Epithelial cell of proximal tubule (primary cell): ENCODE data around the gene UIMC1. TPM values are rescaled to one million over a fixed set of nuclear protein-coding genes. Genes with fewer than 3 reads are reported as not detected.

Experiments
- DNase-seq: peaks from one replicate; pipeline ENCODE4 v3.0.0-alpha.2; 2011; ENCODE audit warnings: low read depth
- H3K4me3 ChIP-seq: 2 replicates; pipeline ENCODE4 v1.5.1; 2011; ENCODE audit warnings: low read depth, mild to moderate bottlenecking, low read length
- total RNA-seq: library from RNA; depleted of rRNA; stranded (reverse); fragments of >200 nt; gene quantifications from 2 replicates; pipeline ENCODE4 v1.2.3, GENCODE V29; 2015
- TF ChIP-seq, protein P1 (sequence below): conservative IDR thresholded peaks from 2 replicates; pipeline ENCODE4 v1.5.1; 2012; ENCODE audit warnings: low read depth, mild to moderate bottlenecking, low read length

The UIMC1 gene
- total RNA-seq, 1 donor from 2014 or later, result 15.6 TPM

GRCh38 chr5:176870110-176870591, 136.4 kb downstream of the UIMC1 start:
- TF ChIP-seq, protein P1, sequence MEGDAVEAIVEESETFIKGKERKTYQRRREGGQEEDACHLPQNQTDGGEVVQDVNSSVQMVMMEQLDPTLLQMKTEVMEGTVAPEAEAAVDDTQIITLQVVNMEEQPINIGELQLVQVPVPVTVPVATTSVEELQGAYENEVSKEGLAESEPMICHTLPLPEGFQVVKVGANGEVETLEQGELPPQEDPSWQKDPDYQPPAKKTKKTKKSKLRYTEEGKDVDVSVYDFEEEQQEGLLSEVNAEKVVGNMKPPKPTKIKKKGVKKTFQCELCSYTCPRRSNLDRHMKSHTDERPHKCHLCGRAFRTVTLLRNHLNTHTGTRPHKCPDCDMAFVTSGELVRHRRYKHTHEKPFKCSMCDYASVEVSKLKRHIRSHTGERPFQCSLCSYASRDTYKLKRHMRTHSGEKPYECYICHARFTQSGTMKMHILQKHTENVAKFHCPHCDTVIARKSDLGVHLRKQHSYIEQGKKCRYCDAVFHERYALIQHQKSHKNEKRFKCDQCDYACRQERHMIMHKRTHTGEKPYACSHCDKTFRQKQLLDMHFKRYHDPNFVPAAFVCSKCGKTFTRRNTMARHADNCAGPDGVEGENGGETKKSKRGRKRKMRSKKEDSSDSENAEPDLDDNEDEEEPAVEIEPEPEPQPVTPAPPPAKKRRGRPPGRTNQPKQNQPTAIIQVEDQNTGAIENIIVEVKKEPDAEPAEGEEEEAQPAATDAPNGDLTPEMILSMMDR, result peak; percentile 62
- no peak for DNase-seq

GRCh38 chr5:176869501-176870109, 137.0 kb downstream of the UIMC1 start:
- no peak overlapping the region for H3K4me3 ChIP-seq
- no peak for DNase-seq
- TF ChIP-seq, protein P1, result no peak

More at GRCh38 chr5:176870110-176870591, 136.4 kb downstream of the UIMC1 start:
- no peak overlapping the region for H3K4me3 ChIP-seq

DNA sequence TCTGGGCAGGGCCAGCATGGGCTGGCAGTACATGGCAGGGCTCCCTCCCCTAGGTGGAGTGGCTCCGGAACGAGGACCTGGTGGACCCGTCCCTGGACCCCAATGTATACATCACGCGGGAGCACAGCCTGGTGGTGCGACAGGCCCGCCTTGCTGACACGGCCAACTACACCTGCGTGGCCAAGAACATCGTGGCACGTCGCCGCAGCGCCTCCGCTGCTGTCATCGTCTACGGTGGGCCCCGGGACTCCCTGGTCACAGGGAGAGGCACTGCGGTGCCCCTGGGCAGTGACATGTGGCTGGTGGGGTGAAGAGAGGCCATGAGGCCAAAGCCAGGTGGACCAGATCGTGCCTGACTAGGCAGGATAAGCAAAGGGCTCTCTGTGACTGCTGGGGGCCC, 137.8 kb downstream of the UIMC1 start:
- DNase-seq, result no peak
- TF ChIP-seq, protein P1, result no peak
- H3K4me3 ChIP-seq, result no peak overlapping the region

GRCh38 chr5:176868126-176868525, 138.5 kb downstream of the UIMC1 start:
- TF ChIP-seq, protein P1, result no peak
- DNase-seq, result no peak
- H3K4me3 ChIP-seq, result no peak overlapping the region

DNA sequence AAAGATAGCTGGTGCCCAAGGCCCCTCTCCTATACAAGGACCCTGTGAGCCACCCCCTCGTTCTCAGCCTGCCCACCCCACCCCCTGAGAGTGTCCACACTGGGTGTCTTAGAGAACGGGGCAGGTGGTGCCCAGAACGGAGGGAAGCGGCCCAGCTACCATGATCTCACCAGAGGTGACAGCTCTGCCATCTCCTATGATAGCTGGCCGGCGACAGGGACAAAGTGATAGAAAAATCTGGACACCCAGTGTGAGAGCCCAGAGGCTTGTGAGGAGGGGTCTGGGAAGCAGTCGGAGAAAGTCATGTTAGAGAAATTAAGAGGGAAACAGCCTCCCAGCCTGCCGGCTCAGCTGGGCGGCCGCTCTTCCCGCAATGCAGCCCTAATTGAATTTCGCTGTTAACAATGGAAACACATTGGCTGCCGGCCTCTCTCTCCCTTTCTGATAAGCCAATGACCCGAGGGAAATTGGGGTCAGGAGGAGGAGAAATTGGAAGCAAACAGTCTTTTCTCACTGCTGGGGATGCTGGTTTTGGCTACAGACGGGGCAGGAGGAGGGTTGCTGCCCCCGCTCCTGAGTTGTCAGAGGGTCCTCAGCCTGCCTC, 139.8 kb downstream of the UIMC1 start:
- no peak overlapping the region for H3K4me3 ChIP-seq
- TF ChIP-seq, protein P1, result no peak
- no peak for DNase-seq

DNA sequence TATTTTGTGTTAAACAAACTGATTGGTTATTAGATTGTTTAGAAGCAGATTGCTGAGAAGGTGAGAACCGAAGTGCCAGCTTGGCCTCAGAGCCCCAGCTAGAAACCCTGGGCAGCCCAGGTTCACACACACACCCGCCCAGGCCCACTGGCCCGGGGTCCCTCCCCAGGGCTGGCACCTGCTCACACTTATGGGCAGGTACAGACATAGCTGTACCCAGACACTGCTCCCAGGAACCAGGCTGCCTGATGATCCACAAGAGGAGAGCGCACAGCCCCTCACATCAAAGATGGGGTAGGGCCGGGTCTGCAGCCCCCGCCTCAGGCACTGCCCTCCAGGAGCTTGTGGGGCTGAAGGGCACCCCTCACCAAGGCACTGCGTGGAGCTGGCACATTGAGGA, 140.6 kb downstream of the UIMC1 start:
- H3K4me3 ChIP-seq, result no peak overlapping the region
- TF ChIP-seq, protein P1, result no peak
- DNase-seq, result no peak

DNA sequence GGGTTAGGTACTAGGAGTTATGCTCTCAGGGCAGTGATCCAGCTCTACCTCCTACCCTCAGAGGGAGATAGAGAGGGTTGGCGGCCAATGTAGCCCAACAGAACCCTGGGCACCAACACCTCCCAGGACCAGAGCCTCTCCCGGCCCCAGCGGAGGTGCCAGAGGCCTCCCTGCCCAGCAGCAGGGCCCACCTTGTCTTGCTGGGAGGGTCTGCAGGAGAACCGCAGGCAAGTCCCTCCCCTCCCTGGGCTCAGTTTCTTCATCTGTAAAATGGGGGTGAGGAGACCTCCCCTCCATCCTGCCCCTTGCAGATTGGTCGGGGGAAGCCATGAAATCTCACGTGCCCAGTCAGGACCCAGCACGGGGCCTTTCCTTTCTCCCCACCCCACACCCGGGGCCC, 141.8 kb downstream of the UIMC1 start:
- no peak overlapping the region for H3K4me3 ChIP-seq
- TF ChIP-seq, protein P1, result no peak
- no peak for DNase-seq
